H9 (cell line): ENCODE data around the gene B9D2. TPM values are rescaled to one million over a fixed set of nuclear protein-coding genes. Genes with fewer than 3 reads are reported as not detected.

Source experiments
- DNase-seq: peaks from one replicate; pipeline ENCODE4 v3.0.0-alpha.2; 2017
- H2AFZ ChIP-seq: one replicate; pipeline ENCODE4 v1.6.1; 2013; ENCODE audit warnings: mild to moderate bottlenecking, low read length, control low read depth, moderate library complexity
- H2AK5ac ChIP-seq: 2 replicates; pipeline ENCODE4 v1.6.1; 2013; ENCODE audit warnings: low read length, control low read depth, mixed read lengths; ENCODE audit not compliant: insufficient read length
- H2BK120ac ChIP-seq: one replicate; pipeline ENCODE4 v1.6.1; 2013; ENCODE audit warnings: low read depth, mild to moderate bottlenecking, low read length, control low read depth, inconsistent platforms; ENCODE audit not compliant: poor library complexity, severe bottlenecking
- H2BK12ac ChIP-seq: 2 replicates; pipeline ENCODE4 v1.6.1; 2013; ENCODE audit warnings: low read length, control low read depth, mixed read lengths, low read depth; ENCODE audit not compliant: insufficient read length
- H2BK15ac ChIP-seq: 2 replicates; pipeline ENCODE4 v1.6.1; 2013; ENCODE audit warnings: low read depth, low read length, control low read depth
- H2BK20ac ChIP-seq: one replicate; pipeline ENCODE4 v1.6.1; 2013; ENCODE audit warnings: low read depth, mild to moderate bottlenecking, low read length, control low read depth, inconsistent platforms; ENCODE audit not compliant: poor library complexity, severe bottlenecking
- H2BK5ac ChIP-seq: 2 replicates; pipeline ENCODE4 v1.6.1; 2013; ENCODE audit warnings: low read length, control low read depth, mixed read lengths; ENCODE audit not compliant: insufficient read length
- H3K14ac ChIP-seq: 2 replicates; pipeline ENCODE4 v1.6.1; 2013; ENCODE audit warnings: low read length, control low read depth; ENCODE audit not compliant: insufficient read depth
- H3K18ac ChIP-seq: 2 replicates; pipeline ENCODE4 v1.6.1; 2013; ENCODE audit warnings: low read depth, mild to moderate bottlenecking, mixed read lengths, low read length, control low read depth; ENCODE audit not compliant: insufficient read length
- H3K23ac ChIP-seq: 2 replicates; pipeline ENCODE4 v1.6.1; 2013; ENCODE audit warnings: low read length, control low read depth, mixed read lengths, low read depth; ENCODE audit not compliant: insufficient read length
- H3K23me2 ChIP-seq: 2 replicates; pipeline ENCODE4 v1.6.1; 2013; ENCODE audit warnings: low read depth, mild to moderate bottlenecking, mixed read lengths, low read length, control low read depth; ENCODE audit not compliant: insufficient read length, poor library complexity, severe bottlenecking
- H3K27ac ChIP-seq: 2 replicates; pipeline ENCODE4 v1.5.1; 2013; ENCODE audit warnings: low read length, control low read depth, mixed read lengths, low read depth; ENCODE audit not compliant: insufficient read length
- H3K27me3 ChIP-seq: 2 replicates; pipeline ENCODE4 v1.6.1; 2013; ENCODE audit warnings: low read length, control low read depth, inconsistent platforms; ENCODE audit not compliant: insufficient read depth
- H3K4ac ChIP-seq: 2 replicates; pipeline ENCODE4 v1.6.1; 2013; ENCODE audit warnings: low read depth, mild to moderate bottlenecking, control low read depth, inconsistent platforms, low read length, moderate library complexity
- H3K4me1 ChIP-seq: 2 replicates; pipeline ENCODE4 v1.6.1; 2013; ENCODE audit warnings: low read length, control low read depth, inconsistent platforms; ENCODE audit not compliant: insufficient read depth
- H3K4me2 ChIP-seq: 2 replicates; pipeline ENCODE4 v1.6.1; 2013; ENCODE audit warnings: low read length, control low read depth, mixed read lengths; ENCODE audit not compliant: insufficient read length, insufficient read depth
- H3K56ac ChIP-seq: 2 replicates; pipeline ENCODE4 v1.6.1; 2013; ENCODE audit warnings: low read depth, mild to moderate bottlenecking, mixed read lengths, low read length, control low read depth; ENCODE audit not compliant: insufficient read length
- H3K79me1 ChIP-seq: 2 replicates; pipeline ENCODE4 v1.6.1; 2013; ENCODE audit warnings: low read depth, mild to moderate bottlenecking, moderate library complexity, low read length, control low read depth, inconsistent platforms; ENCODE audit not compliant: insufficient read depth, poor library complexity, severe bottlenecking
- H3K79me2 ChIP-seq: 2 replicates; pipeline ENCODE4 v1.6.1; 2013; ENCODE audit warnings: low read length, control low read depth, inconsistent platforms; ENCODE audit not compliant: insufficient read depth
- H3K9ac ChIP-seq: 2 replicates; pipeline ENCODE4 v1.6.1; 2013; ENCODE audit warnings: low read length, control low read depth, mixed read lengths; ENCODE audit not compliant: insufficient read length; ENCODE audit errors: extremely low read depth
- H3K9me3 ChIP-seq: one replicate; pipeline ENCODE4 v1.6.1; 2013; ENCODE audit warnings: low read depth, low read length, inconsistent platforms; ENCODE audit not compliant: control insufficient read depth
- H3T11ph ChIP-seq: one replicate; pipeline ENCODE4 v1.6.1; 2013; ENCODE audit warnings: mild to moderate bottlenecking, low read length, control low read depth, inconsistent platforms
- H4K20me1 ChIP-seq: one replicate; pipeline ENCODE4 v1.6.1; 2013; ENCODE audit not compliant: control insufficient read depth, insufficient read length, insufficient read depth
- H4K5ac ChIP-seq: 2 replicates; pipeline ENCODE4 v1.6.1; 2013; ENCODE audit warnings: low read depth, mild to moderate bottlenecking, mixed read lengths, low read length, control low read depth; ENCODE audit not compliant: insufficient read length
- H4K8ac ChIP-seq: replicated peaks from 2 replicates; pipeline ENCODE4 v1.6.1; 2013; ENCODE audit warnings: low read length, control low read depth, mixed read lengths, low read depth; ENCODE audit not compliant: insufficient read length
- H4K91ac ChIP-seq: 2 replicates; pipeline ENCODE4 v1.6.1; 2013; ENCODE audit warnings: low read depth, mild to moderate bottlenecking, moderate library complexity, mixed read lengths, low read length, control low read depth; ENCODE audit not compliant: insufficient read length
- H3K27ac Mint-ChIP-seq, 3 experiments: 2 replicates in 2 of 3; 3 replicates in 1 of 3; pipeline ENCODE4 v1.8.0; 2020 to 2021; ENCODE audit warnings: mixed read lengths in 3 of 3, mild to moderate bottlenecking in 1 of 3, moderate library complexity in 1 of 3
- H3K27me3 Mint-ChIP-seq: 2 replicates; pipeline ENCODE4 v1.8.0; 2021; ENCODE audit warnings: low read depth, mild to moderate bottlenecking, moderate library complexity, mixed read lengths
- H3K36me3 Mint-ChIP-seq, 3 experiments: 2 replicates in 2 of 3; 3 replicates in 1 of 3; pipeline ENCODE4 v1.8.0; 2020 to 2021; ENCODE audit warnings: low read depth in 3 of 3, mixed read lengths in 3 of 3; ENCODE audit not compliant: insufficient read depth in 1 of 3
- H3K4me1 Mint-ChIP-seq, 2 experiments: 2 replicates each; pipeline ENCODE4 v1.8.0; 2020; ENCODE audit warnings: mixed read lengths in 2 of 2
- H3K4me3 Mint-ChIP-seq, 2 experiments: 2 replicates in 1 of 2; 3 replicates in 1 of 2; pipeline ENCODE4 v1.8.0; 2020 to 2021; ENCODE audit warnings: mild to moderate bottlenecking in 2 of 2, mixed read lengths in 2 of 2, moderate library complexity in 1 of 2
- H3K9me3 Mint-ChIP-seq, 2 experiments: 2 replicates in 1 of 2; 3 replicates in 1 of 2; pipeline ENCODE4 v1.8.0; 2020; ENCODE audit warnings: mild to moderate bottlenecking in 2 of 2, mixed read lengths in 2 of 2, moderate library complexity in 1 of 2
- CTCF ChIP-seq: fragments of 200-600 bp; sonication (generic); conservative IDR thresholded peaks from 3 replicates; pipeline ENCODE4 v1.8.0; 2021; ENCODE audit warnings: antibody characterized with exemption, mild to moderate bottlenecking
- WGBS: extraction: QIAGEN DNeasy Blood & Tissue Kit; methylation state at CpG from one replicate; pipeline ENCODE4 v1.1.7; 2013; ENCODE audit warnings: missing lambda C conversion rate, low lambda C conversion rate, mixed read lengths; ENCODE audit not compliant: insufficient read length; ENCODE audit errors: extremely low coverage; 5-methylcytosine and 5-hydroxymethylcytosine counted together
- total RNA-seq: library from RNA; stranded (reverse); gene quantifications from 2 replicates; pipeline ENCODE4 v1.2.1, GENCODE V29; 2021

B9D2 gene
- total RNA-seq, 1 experiment from 2014 or later = 4.8 TPM

- no peak overlapping the region for H3K18ac ChIP-seq
- no peak overlapping the region for H2BK120ac ChIP-seq
- no peak overlapping the region for H3K4ac ChIP-seq
- no CpG with 5 or more reads among the region's 16 CpGs for WGBS
- H3K4me1 ChIP-seq = peaks cover 1% of the 10 kb centered on the region; the same call in 1 of the 2 replicates
- no peak overlapping the region for H3K4me2 ChIP-seq
- no peak overlapping the region for H4K5ac ChIP-seq
- H3K4me3 Mint-ChIP-seq = no peak overlapping the region; a peak in 1 of 5 replicates
- H3K9me3 Mint-ChIP-seq = no peaks in the 10 kb centered on the region
- no peak overlapping the region for H3K56ac ChIP-seq
- TF ChIP-seq CTCF = no peak
- no peaks in the 10 kb centered on the region for H3K23me2 ChIP-seq
- H2AFZ ChIP-seq = no peak overlapping the region
- H3T11ph ChIP-seq = no peak overlapping the region
- peaks cover 3% of the 10 kb centered on the region for H4K20me1 ChIP-seq
- no peak overlapping the region for H3K14ac ChIP-seq
- no peak overlapping the region for H2BK20ac ChIP-seq
- no peak overlapping the region for H3K27ac ChIP-seq
- no peak overlapping the region for H3K27ac Mint-ChIP-seq
- peaks cover 0 to 35% (median 0%) of the 10 kb centered on the region in 3 experiments; a peak in 2 of 7 replicates for H3K36me3 Mint-ChIP-seq
- H3K9me3 ChIP-seq = no peaks in the 10 kb centered on the region
- H3K79me1 ChIP-seq = no peaks in the 10 kb centered on the region
- H3K79me2 ChIP-seq = no peaks in the 10 kb centered on the region
- no peak overlapping the region for H2BK5ac ChIP-seq
- peaks cover 9 to 28% of the 10 kb centered on the region in 2 experiments for H3K4me1 Mint-ChIP-seq
- no peaks in the 10 kb centered on the region for H3K27me3 Mint-ChIP-seq
- H2BK12ac ChIP-seq = no peak overlapping the region
- DNase-seq = no peak
- H3K27me3 ChIP-seq = no peaks in the 10 kb centered on the region
- H2BK15ac ChIP-seq = no peak overlapping the region
- H4K8ac ChIP-seq = no peak overlapping the region
- H3K9ac ChIP-seq = no peak overlapping the region
- H2AK5ac ChIP-seq = no peak overlapping the region
- no peak overlapping the region for H4K91ac ChIP-seq
- no peak overlapping the region for H3K23ac ChIP-seq
Observed at GRCh38 chr19:41332000-41332399, 31.9 kb downstream of the B9D2 start.
